GM18517 (cell line): ENCODE results near the gene GLUL.
A peak's percentile ranks its signal among the peaks of the same experiment; 100 is the strongest.

Source experiments
- ATAC-seq: cut with Tn5 transposase; IDR thresholded peaks from one replicate; pipeline ENCODE4 v1.9.1; 2021; ENCODE audit warnings: mild to moderate bottlenecking, moderate library complexity; ENCODE audit not compliant: unreplicated experiment

Gene GLUL

GRCh38 chr1:182391362-182392049, at the start of gene GLUL:
TSS of gene GLUL (minus strand) at chr1:182391790. CDS start at chr1:182388737, 3,053 bp downstream.
- ATAC-seq: peak; percentile 71

GRCh38 chr1:182438326-182438725, 46.7 kb upstream of the GLUL start:
- ATAC-seq: no peak

DNA sequence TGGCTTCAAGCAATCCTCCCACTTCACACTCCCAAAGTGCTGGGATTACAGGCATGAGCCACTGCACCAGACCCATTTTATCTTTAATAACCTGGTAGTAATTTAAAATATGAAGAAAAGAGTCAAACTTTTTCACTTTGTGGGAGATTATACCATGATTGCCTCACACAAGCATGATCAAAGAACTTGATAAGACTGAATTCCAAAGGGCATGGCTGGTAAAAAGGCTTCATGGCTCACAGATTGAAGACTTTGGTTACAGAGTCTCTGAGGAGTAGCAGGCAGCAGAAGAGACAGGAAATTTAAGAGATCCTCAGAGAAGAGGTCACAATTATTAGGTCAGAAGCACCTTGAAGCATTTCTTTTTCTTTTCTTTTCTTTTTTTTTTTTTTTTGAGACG, 42.0 kb upstream of the GLUL start:
- ATAC-seq: no peak

DNA sequence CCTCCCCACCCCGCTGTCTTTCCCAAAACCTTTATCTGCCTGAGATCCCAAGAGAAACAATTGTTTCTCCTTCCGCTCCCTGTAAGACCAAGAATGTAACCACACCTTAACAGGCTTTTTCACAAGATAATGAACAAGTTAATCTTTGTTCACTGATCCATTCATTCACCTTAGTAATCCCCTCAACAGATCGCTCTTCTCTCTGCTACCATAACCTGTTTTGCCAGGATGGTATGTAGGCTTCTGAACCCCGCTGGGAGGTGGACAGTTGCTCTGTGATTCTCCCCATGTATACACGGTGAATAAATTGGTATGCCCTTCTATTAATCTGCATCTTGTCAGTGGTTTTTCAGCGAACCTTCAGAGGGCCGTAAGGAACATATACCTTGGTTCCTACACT, 39.7 kb upstream of the GLUL start:
- no peak for ATAC-seq

GRCh38 chr1:182430263-182431068, 38.9 kb upstream of the GLUL start:
- ATAC-seq: no peak

DNA sequence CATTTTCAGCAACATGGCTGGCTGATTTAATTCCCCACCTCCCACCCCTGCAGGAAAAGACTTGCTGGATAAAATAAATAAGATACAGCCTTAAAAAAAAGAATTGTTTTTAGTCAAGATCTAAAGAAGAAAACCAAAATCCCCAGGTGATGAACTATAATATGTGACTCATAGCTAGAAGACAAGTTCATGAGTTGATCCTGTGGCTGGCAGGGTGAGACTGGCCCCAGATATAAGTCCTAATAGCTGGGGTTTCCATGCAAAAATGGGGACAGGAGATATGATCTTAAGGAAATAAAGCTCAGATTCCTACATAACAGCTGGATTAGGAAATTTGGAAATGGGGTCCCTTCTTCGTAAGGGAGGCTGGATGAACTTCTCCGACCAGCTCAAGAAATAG, 36.5 kb upstream of the GLUL start:
- no peak for ATAC-seq

GRCh38 chr1:182426442-182427430, 35.1 kb upstream of the GLUL start:
- peak; percentile 79 for ATAC-seq

DNA sequence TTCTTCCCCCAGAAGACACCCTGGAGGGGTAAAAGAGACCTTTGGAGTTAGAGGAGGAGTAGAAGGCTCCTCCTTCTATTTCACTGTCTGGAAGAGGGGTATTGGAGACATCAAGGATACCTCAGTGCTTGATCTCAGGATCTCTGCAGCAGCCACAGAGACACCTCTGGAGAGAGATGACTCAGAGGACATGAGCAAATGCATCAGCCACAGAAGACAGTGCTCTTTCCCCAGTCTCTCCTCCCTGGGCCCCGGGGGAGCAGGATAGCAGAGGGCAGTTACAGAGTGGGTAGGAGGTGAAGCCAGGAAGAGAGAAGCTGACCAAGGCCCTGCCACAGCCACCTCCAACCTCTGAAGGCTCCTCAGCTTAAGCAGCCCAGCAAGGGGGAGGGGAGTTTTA, 24.2 kb upstream of the GLUL start:
- ATAC-seq: no peak

DNA sequence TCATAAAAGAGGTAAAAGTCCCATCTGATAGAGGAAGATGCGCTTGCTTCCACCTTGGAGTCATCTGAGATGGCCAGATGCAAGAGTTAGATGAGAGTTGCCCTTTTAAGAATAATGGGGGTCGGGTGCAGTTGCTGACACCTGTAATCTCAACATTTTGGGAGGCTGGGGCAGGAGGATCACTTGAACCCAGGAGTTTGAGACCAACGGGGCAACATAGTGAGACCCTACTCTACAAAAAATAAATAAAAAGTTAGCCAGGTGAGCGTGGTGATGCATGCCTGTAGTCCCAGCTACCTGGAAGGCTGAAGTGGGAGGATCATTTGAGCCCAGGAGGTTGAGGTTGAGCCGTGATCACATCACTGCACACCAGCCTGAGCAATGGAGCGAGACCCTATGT, 22.4 kb upstream of the GLUL start:
- no peak for ATAC-seq

DNA sequence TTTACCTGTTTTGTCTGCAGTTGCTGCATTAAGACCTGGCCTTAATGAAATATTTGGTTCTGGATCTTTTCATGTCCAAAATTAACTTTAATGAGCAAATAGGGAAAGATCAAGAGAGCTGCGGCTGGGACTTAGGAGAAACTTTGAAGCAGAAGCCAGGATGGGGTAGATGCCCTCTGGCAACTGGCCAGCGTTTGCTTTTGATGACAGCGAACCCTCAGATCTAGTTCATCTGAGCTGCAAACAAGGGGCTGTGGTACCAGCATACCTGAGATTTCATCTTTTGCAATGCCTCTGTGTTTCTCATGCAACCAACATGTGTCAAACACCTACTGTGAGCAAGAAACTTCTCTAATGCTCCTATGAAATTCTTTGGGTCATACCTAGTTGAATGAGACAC, 21.9 kb upstream of the GLUL start:
- ATAC-seq: no peak

DNA sequence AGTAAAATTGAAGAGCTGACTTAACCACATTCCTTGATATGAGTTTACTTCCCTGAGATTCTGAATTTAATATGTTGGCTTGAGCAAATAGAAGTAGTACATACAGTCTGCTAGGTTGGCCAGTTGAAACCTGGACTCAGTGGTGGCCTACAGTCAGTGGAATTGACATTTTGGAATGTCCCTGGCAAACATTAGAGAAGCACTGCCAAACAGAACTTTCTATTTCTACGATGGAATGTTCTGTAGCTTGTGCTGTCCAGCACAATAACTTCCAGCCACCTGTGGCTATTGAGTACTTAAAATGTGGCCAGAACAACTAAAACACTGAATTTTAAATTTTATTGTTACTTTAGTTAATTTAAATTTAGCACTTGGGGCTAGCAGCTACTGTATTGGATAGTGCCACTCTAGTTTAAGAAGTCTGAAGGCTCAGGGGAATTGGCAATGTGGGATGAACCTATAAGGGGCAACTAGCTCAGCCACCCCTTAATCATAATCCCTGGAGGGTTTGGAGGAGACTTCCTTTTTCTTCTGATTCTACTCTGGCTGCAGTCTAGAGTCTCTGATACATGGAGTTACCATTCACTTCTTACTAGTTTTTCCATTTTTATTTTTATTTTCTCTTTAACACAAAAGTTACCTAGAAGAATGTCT, 19.2 kb upstream of the GLUL start:
- no peak for ATAC-seq

- ATAC-seq: no peak
Observed at GRCh38 chr1:182410138-182410537, 18.5 kb upstream of the GLUL start.

DNA sequence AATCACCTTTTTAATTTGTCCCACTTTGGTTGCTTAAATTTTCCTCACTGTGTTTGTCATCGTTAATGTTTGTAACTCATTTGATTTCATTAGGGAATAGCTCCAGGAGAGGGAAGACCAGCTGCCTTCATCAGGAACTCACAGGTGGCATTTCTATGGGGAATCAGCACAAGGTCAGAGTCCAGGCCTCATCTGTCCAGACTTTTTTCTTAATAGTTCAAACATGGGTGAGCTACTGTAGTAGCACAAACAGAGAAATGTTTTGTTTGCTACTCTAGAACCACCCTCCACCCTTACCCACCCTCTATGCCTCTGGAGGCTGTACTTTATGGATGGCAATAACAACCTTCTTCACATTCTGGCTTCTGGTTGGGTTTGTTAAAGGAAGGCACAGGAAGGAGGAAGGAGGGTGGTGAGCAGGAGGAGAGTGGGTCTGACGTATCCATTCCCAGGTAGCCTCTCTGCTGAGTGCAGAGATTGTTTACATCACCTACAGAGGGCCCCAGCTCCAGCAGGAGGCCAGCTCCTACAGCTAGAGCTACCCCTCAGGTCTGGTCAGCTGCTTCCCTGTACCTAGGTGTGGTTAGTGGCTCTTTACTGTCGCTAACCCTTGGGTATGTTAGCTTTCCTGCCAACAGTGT, 17.0 kb upstream of the GLUL start:
- no peak for ATAC-seq

- no peak for ATAC-seq
Observed at GRCh38 chr1:182407724-182408123, 16.1 kb upstream of the GLUL start.

DNA sequence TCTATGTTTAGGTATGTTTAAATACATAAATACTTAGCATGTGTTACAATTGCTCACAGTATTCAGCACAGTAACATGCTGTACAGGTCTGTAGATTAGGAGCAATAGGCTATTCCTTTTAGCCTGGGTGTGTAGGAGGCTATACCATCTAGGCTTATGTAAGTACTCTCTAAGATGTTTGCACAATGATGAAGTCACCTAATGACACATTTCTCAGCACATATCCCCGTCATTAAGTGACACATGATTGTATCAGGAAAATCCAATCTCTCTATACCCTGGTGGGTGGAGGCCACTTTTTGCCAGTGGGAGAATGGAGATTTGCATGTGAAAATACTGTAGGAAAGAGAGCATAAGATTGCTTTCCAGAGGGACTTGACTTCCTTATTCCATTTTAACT, 14.4 kb upstream of the GLUL start:
- no peak for ATAC-seq

- no peak for ATAC-seq
Observed at GRCh38 chr1:182405578-182405977, 14.0 kb upstream of the GLUL start.

- no peak for ATAC-seq
Observed at GRCh38 chr1:182404781-182405180, 13.2 kb upstream of the GLUL start.

- no peak for ATAC-seq
Observed at GRCh38 chr1:182400567-182400966, 9.0 kb upstream of the GLUL start, which contains the start of gene TEDDM1. TSS of gene TEDDM1 (minus strand) at chr1:182400667. CDS start at chr1:182400485, 182 bp downstream.

DNA sequence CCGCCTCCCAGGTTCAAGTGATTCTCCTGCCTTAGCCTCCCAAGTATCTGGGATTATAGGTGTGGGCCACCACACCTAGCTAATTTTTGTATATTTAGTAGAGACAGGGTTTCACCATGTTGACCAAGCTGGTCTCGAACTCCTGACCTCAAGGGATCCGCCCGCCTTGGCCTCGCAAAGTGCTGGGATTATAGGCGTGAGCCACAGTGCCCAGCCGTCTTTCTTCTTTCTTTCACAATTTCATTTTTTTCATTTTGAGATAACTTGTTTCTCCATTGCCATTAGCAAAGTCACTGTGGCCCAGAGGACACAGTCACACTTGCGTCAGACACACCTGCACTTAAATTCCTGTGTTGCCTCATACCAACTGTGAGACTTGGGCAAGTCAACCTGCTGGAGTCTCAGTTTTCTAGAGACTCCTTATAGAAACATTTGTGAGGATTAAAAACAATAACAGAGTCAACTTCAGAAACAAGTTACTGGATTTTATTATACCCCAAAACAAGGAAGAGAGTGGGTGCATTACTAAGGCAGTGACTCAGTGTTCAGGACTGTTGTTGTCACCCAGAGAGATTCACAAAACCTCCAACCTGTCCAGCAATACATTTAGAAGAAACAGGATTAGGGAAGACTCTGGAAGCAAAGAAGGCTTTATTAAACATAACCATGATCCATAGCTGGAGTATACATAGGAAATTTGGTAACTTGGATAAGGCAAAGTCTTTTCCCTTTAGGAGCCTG, 6.2 kb upstream of the GLUL start:
- no peak for ATAC-seq
